Measurements from ENCODE around the gene RBPJ. TPM values are rescaled to one million over a fixed set of nuclear protein-coding genes. Genes with fewer than 3 reads are reported as not detected.
A peak's percentile ranks its signal among the peaks of the same experiment; 100 is the strongest.
"Not testable (repeated sequence)": the region's sequence is repeated elsewhere in the genome, so short reads cannot be mapped to it uniquely, and the experiment has no call there.

RBPJ gene
- total RNA-seq, 3 donors from 2014 or later = 164 to 194 (median 182) TPM

DNA sequence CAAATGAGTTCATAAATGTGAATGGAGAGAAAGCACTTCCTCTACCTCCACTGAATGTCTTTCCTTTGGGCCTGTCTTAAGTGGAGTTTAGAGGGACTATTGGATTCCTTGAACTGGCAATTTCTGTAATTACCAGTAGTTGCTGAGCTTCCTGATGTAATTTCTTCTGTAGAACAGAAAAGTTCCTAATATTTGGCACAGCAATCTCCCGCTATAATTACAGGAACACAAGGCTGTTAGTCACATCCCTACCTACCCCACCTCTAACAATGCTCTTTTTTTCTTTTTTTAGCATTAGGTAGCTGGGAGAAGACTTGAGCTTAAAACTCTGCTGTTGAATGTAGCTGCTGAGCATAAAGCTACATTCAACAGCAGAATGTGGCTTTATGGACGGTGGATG is 24.8 kb upstream of the RBPJ start:
- ATAC-seq (no peak), DNase-seq (no peak)
- no peaks in the 10 kb centered on the region for H3K9me3 Mint-ChIP-seq
- peaks cover 19% of the 10 kb centered on the region for H3K4me1 Mint-ChIP-seq (ENCODE audit: low read depth)
- H3K27me3 Mint-ChIP-seq (ENCODE audit: low read depth) = no peaks in the 10 kb centered on the region
- no peaks in the 10 kb centered on the region for H3K36me3 Mint-ChIP-seq (ENCODE audit: insufficient read depth)
- H3K4me3 Mint-ChIP-seq = no peak overlapping the region

GRCh38 chr4:26296514-26296913 is 24.3 kb upstream of the RBPJ start:
- Mint-ChIP-seq H3K4me3 (no peak overlapping the region), H3K36me3 (ENCODE audit: insufficient read depth) (no peaks in the 10 kb centered on the region), H3K27me3 (ENCODE audit: low read depth) (no peaks in the 10 kb centered on the region), H3K9me3 (no peaks in the 10 kb centered on the region), H3K4me1 (ENCODE audit: low read depth) (peaks cover 19% of the 10 kb centered on the region)
- ATAC-seq = no peak
- no peak for DNase-seq

DNA sequence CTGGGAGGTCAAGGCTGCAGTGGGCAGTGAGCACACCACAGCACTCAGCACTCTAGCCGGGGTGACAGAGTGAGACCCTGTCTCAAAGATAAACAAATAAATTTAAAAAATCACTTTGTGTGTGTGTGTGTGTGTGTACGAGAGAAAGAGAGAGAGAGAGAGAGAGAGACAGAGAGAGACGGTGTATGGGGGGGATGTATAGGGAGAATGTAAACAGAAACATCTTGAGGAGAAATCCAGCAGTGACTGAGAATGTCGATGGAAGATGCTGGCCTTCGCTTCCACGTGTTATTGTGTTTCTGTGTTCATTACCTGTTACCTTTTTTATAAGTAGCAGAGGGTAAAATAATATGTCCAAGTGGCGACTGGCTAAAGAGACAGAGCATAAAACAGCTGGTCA is 23.6 kb upstream of the RBPJ start:
- Mint-ChIP-seq H3K27me3 (ENCODE audit: low read depth) (no peaks in the 10 kb centered on the region), H3K9me3 (no peaks in the 10 kb centered on the region), H3K4me1 (ENCODE audit: low read depth) (peaks cover 19% of the 10 kb centered on the region), H3K36me3 (ENCODE audit: insufficient read depth) (no peaks in the 10 kb centered on the region), H3K4me3 (no peak overlapping the region)
- no peak for DNase-seq
- no peak for ATAC-seq

DNA sequence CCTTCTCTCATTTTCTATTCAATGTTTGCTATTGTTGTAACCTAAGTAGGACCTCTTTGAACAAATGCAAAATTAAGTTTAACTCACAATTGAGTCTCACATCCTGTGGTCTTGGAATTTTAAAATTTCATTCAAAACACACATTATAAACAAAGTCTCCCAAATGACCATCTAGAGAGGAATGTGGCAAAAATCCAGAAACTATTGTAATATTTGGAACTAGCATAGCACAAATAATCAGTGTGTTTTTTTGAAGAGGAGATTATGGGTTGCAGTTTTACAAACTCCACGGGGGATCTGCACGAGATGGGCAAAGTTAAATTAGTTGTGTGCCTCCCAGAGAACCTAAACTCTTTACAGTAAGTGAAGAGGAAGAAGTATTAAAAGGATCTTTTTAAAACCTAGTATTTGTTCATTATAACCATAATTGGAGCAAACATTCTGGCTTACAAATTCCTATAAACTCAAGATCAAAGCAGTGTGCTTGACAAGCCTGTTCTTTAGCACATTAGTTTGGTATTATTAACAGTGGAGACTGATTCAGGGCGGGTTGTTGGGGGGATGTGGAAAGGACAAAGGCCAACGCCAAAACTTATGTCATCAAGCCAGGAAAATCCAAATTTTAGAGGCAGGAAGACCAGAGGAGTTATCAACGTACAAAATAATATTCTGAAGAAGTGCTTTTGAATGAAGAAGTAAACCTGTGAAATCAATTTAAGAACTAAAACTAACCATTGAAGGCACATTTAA is 22.4 kb upstream of the RBPJ start:
- H3K9me3 Mint-ChIP-seq = no peaks in the 10 kb centered on the region
- no peak for ATAC-seq
- no peaks in the 10 kb centered on the region for H3K27me3 Mint-ChIP-seq (ENCODE audit: low read depth)
- H3K36me3 Mint-ChIP-seq (ENCODE audit: insufficient read depth) = no peaks in the 10 kb centered on the region
- peaks cover 19% of the 10 kb centered on the region for H3K4me1 Mint-ChIP-seq (ENCODE audit: low read depth)
- DNase-seq = no peak
- H3K4me3 Mint-ChIP-seq = peak overlapping the region; percentile 46

DNA sequence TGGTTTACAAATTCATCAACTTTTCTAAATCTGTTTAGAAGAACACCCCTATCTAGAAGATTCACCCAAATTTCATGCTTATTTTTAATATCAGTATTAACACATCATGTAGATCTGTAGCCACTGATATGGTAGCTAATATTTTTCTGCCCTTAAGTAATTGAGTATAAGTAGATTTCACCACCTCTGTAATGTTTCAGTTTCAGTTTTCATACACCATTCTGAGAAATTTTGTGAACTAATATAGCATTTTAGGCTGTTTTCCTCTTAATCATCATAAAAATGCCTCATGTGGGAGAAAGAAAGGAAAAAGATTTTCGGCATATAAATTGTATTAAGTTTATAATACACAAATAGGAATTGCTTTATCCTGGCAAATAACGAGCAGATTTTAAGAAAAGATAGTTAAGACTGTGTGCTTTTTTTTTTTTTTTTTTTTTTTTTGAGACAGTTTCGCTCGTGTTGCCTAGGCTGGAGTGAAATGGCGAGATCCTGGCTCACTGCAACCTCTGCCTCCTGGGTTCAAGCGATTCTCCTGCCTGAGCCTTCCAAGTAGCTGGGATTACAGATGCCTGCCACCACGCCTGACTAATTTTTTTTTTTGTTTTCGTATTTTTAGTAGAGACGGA is 21.4 kb upstream of the RBPJ start:
- Mint-ChIP-seq H3K9me3 (no peaks in the 10 kb centered on the region), H3K4me3 (peak overlapping the region; percentile 46), H3K36me3 (ENCODE audit: insufficient read depth) (no peaks in the 10 kb centered on the region), H3K27me3 (ENCODE audit: low read depth) (no peaks in the 10 kb centered on the region), H3K4me1 (ENCODE audit: low read depth) (peaks cover 19% of the 10 kb centered on the region)
- ATAC-seq (peak in 1 of 2 donors; percentile 70), DNase-seq (no peak)

DNA sequence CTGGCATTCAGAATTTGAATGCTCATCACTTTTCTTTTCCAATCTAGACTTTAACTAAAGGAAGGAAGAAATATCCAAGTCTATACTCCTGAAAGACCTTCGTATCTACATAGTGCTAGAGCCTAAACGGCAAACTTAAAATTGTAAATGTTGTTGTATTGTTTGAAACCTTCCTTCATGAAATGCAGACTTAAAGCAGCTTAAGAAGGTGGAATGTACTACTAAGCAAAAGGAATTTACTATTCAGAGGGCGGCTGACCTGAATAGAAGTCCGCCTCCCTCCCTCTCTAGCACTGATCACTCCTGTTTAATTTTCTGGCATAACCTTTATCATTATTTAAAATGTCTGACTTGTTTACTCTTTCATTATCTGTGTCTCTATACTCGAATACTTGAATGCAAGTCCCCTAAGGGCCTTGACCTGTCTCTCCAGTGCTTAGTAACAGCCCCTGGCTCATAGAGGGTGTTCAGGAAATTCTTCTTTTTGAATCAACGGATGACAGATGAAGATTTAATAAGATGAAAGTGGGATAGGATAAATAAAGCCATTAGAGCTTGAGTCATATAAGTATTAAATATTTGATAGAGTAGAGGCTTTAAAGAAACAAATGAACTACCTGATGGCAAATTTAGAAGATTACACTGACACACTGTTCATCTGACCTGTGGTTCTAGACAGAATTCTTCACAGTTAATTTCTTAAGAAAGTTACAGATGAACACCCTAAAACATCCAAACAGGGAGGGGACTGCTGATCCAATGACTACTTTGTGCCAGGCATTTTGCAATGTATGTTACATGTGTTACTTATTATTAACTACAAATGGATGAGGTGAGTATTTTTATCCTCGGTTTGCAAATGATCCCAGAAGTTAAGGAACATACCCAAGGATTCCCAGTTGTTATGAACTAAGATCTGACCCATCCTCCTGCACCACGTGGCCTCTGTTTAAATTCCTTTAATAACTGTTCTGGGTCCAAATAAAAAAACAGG is 20.2 kb upstream of the RBPJ start:
- H3K4me3 Mint-ChIP-seq = no peak overlapping the region

GRCh38 chr4:26302031-26302899 is 18.5 kb upstream of the RBPJ start:
- Mint-ChIP-seq H3K36me3 (ENCODE audit: insufficient read depth) (no peaks in the 10 kb centered on the region), H3K9me3 (no peaks in the 10 kb centered on the region), H3K4me3 (no peak overlapping the region), H3K4me1 (ENCODE audit: low read depth) (peaks cover 23% of the 10 kb centered on the region), H3K27me3 (ENCODE audit: low read depth) (no peaks in the 10 kb centered on the region)
- ATAC-seq = no peak
- no peak for DNase-seq

More for the DNA sequence above, 20.2 kb upstream of the RBPJ start:
- Mint-ChIP-seq H3K36me3 (ENCODE audit: insufficient read depth) (no peaks in the 10 kb centered on the region), H3K4me1 (ENCODE audit: low read depth) (peaks cover 19% of the 10 kb centered on the region), H3K27me3 (ENCODE audit: low read depth) (no peaks in the 10 kb centered on the region), H3K9me3 (no peaks in the 10 kb centered on the region)
- DNase-seq (no peak), ATAC-seq (no peak)

DNA sequence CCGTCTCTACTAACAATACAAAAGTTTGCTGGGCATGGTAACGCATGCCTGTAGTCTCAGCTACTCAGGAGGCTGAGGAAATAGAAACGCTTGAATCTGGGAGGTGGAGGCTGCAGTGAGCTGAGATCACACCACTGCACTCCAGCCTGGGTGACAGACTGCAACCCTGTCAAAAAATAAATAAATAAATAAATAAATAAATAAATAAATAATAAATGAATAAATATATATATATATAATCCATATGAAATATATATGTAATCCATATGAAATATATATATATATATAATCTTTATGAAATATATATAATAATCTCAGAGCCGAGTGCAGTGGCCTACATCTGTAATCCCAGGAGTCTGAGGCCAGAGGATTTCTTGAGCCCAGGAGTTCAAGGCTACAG is 17.8 kb upstream of the RBPJ start:
- no peak for ATAC-seq

DNA sequence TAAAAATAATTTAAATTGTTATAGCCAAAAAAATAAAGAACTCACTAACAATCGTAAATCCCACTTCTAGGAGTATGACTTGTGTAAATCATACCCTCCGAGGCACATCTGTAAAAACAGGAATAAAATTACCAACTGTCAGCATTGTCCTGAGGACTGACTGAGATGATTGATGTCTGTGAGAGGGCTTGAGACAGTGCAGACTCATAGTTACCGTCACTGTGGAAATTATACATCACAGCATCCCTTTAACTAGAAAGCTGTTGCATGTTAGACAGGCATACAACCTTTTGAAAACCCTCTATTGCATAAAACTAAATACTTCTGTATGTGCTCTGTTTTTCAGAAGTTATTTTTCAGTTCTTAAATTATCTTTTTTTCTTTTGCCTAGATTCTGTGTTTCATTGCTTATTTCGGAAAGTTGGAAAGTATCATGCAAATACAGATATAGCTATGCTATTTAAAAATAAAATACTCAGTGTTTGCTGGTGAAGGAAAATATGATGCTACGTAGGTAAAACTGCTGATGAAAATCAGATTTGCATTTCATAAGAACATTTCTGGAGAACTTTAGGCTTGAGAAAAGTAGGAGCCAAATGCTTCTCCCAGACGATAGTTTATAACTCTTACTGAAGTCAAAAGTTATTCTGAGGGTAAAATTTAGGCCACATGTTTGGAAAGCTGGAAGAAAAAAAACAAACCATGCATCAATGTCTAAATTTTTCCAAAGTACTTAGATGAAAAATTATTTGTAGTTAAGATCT is 13.6 kb upstream of the RBPJ start:
- no peak for DNase-seq
- H3K27me3 Mint-ChIP-seq (ENCODE audit: low read depth) = no peaks in the 10 kb centered on the region

More for the DNA sequence above, 17.8 kb upstream of the RBPJ start:
- no peaks in the 10 kb centered on the region for H3K9me3 Mint-ChIP-seq
- peaks cover 25% of the 10 kb centered on the region for H3K4me1 Mint-ChIP-seq (ENCODE audit: low read depth)
- DNase-seq = no peak
- H3K36me3 Mint-ChIP-seq (ENCODE audit: insufficient read depth) = no peaks in the 10 kb centered on the region
- no peak overlapping the region for H3K4me3 Mint-ChIP-seq
- no peaks in the 10 kb centered on the region for H3K27me3 Mint-ChIP-seq (ENCODE audit: low read depth)

DNA sequence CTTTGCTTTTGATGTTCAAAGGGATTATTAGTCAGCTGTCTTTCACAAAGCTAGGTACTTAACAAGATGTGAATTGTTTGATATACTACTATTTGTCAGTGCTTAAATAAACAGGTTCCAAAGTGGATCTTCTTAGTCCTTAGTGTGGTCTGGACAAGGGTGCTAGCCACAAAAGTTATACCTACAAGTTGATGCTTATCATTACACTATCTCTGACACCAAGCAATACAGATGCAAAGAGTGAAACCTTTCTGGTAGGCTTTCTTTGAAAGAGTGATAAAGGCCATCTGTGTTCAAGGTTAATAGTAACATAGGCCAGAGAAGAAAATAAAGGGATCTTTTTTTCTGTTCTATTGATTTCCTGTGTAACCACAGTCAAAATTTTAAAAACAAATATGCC is 12.2 kb upstream of the RBPJ start:
- DNase-seq = no peak
- peak; percentile 14 to 42 for ATAC-seq
- H3K4me3 Mint-ChIP-seq = no peak overlapping the region
- H3K36me3 Mint-ChIP-seq (ENCODE audit: insufficient read depth) = no peaks in the 10 kb centered on the region
- H3K27me3 Mint-ChIP-seq (ENCODE audit: low read depth) = no peaks in the 10 kb centered on the region
- peaks cover 25% of the 10 kb centered on the region for H3K4me1 Mint-ChIP-seq (ENCODE audit: low read depth)
- H3K9me3 Mint-ChIP-seq = no peaks in the 10 kb centered on the region

More for the DNA sequence above, 13.6 kb upstream of the RBPJ start:
- Mint-ChIP-seq H3K36me3 (ENCODE audit: insufficient read depth) (no peaks in the 10 kb centered on the region), H3K9me3 (no peaks in the 10 kb centered on the region), H3K4me3 (no peak overlapping the region), H3K4me1 (ENCODE audit: low read depth) (peaks cover 17% of the 10 kb centered on the region)
- peak; percentile 65 to 82 for ATAC-seq

GRCh38 chr4:26310264-26310663 is 10.6 kb upstream of the RBPJ start:
- Mint-ChIP-seq H3K27me3 (ENCODE audit: low read depth) (no peaks in the 10 kb centered on the region), H3K36me3 (ENCODE audit: insufficient read depth) (no peaks in the 10 kb centered on the region), H3K9me3 (peaks cover 6% of the 10 kb centered on the region), H3K4me3 (no peak overlapping the region), H3K4me1 (ENCODE audit: low read depth) (peaks cover 25% of the 10 kb centered on the region)
- DNase-seq = no peak
- ATAC-seq = no peak

GRCh38 chr4:26311633-26312032 is 9.2 kb upstream of the RBPJ start:
- no peak for DNase-seq
- ATAC-seq = peak in 1 of 2 donors; percentile 20

DNA sequence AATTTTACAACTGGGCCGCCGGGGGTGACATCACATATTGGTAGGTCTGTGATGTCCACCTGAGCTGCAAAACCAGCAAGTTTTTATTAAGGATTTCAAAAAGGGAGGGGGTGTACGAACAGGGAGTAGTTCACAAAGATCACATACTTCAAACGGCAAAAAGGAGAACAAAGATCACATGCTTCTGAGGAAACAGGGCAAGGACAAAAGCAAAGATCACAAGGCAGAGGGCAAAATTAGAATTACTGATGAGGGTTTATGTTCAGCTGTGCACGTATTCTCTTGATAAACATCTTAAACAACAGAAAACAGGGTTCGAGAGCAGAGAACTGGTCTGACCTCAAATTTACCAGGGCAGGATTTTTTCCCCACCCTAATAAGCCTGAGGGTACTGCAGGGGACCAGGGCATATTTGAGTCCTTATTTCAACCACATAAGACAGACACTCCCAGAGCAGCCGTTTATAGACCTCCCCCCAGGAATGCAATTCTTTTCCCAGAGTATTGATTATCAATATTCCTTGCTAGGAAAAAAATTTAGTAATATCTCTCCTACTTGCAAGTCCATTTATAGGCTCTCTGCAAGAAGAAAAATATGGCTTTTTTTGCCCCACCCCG is 5.4 kb upstream of the RBPJ start:
- not testable (repeated sequence) for H3K4me3 Mint-ChIP-seq; H3K27me3 Mint-ChIP-seq (ENCODE audit: low read depth); H3K36me3 Mint-ChIP-seq (ENCODE audit: insufficient read depth); DNase-seq; ATAC-seq
- H3K9me3 Mint-ChIP-seq = peaks cover 25% of the 10 kb centered on the region
- H3K4me1 Mint-ChIP-seq (ENCODE audit: low read depth) = peaks cover 24% of the 10 kb centered on the region

More at GRCh38 chr4:26311633-26312032, 9.2 kb upstream of the RBPJ start:
- Mint-ChIP-seq H3K4me1 (ENCODE audit: low read depth) (peaks cover 22% of the 10 kb centered on the region), H3K4me3 (no peak overlapping the region), H3K27me3 (ENCODE audit: low read depth) (no peaks in the 10 kb centered on the region), H3K36me3 (ENCODE audit: insufficient read depth) (no peaks in the 10 kb centered on the region), H3K9me3 (peaks cover 13% of the 10 kb centered on the region)

Data from activated T-cell treated with anti-CD3 and anti-CD28 coated beads, Interleukin-2, amount 50 U/mL, for 4 hours (primary cell).